Activated naive CD4-positive, alpha-beta T cell (primary cell): ENCODE data around the gene PALD1.

Experiments used
- DNase-seq, 4 experiments: peaks; one replicate each; lab custom pipeline; 2025; lab: John Stamatoyannopoulos, UW

Gene PALD1

DNA sequence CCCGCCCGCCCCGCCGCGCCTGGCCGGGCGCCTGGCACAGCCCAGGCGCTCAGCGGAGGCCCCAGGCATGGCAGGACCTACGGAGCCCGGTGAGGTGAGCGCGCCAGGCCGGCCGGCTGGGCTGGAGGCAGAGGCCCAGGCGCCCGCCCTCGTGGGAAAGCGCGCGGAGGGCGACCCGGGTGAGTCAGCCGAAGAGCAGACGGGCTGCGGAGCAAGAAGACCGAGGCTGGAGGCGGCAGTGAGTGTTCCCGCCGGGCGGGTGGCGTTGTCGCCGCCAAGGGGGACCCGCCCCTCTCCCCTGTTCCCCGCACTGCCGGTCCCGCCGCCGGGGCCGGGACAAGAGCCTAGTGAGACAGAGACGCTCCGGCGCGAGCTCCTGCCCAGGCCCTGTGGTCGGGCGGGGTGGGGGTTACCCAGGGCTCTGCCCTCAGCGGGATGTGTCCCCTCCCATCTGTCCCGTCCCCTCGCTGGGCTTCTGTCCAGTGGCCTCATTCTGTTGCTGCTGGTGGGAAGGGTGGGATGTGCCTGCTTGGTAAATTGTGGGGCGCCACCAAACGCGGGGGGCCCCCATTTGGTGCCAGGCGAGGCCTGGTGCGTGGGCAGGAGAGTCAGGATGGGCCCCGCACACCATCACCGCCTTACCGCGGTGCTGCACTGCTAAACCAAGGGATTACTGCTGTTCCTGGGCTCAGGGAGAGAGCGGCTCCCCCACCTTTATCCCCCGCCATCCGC lies 20.1 kb upstream of the PALD1 start:
- DNase-seq = no peak

DNA sequence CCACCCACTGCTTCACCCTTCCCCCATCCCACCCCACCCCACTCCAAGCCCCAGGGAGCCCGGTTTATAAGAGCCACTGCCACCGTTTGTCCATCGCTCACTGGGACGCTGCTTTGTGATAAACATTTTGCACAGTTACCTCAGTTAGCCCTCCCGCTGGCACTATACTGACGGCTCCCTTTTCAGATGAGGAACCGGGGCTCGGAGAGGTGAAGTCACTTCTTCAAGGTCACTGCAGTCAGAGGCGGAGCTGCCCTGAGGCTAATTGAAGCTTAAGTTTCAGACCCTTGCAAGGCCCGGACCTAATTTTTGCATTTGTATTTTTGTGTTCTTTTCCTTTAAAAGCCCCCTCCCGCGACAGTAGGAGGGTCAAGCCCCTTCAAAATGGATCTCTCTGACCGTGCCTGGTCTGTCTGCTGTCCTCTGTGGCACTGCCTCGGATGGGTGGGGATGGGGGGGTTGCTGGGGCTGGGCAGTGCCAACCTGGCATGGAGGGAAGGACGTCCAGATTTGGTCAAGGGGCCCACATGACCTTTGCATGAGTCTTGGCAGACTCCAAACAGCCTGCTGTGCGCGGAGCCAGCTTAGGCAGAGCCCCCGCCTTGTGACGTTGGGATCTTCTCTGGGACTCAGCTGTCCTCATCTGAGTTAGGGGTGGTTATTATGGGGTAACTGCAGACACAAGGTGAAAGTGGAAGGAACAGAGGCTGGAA lies 19.4 kb upstream of the PALD1 start:
- DNase-seq = no peak

- DNase-seq = no peak
Observed at GRCh38 chr10:70459774-70460490, 18.6 kb upstream of the PALD1 start.

DNA sequence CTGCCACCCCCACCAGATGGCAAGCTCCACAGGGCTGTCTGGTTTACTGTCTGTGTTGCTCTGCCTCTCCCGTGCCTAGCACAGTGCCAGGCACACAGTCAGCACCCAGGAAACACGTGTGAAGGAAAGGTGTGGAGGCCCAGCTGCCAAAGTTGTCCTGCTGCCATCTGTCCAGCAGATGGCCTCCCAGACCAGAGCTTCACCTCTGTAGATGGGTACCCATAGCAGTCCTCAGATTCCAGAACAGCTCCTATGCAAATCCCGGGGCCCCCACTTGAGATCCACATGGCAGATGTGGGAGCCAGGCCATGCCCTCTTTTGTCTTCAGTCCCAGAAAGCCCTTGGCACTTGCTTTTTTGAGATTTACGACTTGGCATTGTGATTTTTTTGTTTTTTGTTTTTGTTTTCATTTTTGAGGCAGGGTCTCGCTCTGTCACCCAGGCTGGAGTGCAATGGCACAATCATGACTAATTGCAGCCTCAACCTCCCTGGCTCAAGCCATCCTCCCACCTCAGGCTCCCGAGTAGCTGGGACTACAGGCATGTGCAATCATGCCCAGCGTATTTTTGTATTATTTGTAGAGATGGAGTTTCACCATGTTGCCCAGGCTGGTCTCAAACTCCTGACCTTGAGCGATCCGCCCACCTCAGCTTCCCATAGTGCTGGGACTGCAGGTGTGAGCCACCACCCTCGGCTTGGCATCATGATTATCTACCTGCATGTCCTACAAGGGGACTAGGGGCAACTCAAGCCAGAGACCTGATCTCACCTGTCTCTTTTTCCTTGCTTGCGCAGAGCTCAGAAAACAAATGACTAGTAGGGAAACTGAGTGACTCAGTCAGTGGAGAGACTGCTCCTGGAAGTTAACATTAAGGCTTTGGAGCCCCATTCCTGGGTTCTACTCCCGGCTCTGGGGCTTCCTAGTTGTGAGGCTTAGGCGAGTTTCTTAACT lies 16.9 kb upstream of the PALD1 start:
- DNase-seq = peak in 2 of 4 experiments; percentile 16 to 38

GRCh38 chr10:70462349-70462984 lies 16.1 kb upstream of the PALD1 start:
- no peak for DNase-seq

GRCh38 chr10:70465278-70465677 lies 13.3 kb upstream of the PALD1 start:
- DNase-seq = no peak

GRCh38 chr10:70465832-70466231 lies 12.7 kb upstream of the PALD1 start:
- no peak for DNase-seq

DNA sequence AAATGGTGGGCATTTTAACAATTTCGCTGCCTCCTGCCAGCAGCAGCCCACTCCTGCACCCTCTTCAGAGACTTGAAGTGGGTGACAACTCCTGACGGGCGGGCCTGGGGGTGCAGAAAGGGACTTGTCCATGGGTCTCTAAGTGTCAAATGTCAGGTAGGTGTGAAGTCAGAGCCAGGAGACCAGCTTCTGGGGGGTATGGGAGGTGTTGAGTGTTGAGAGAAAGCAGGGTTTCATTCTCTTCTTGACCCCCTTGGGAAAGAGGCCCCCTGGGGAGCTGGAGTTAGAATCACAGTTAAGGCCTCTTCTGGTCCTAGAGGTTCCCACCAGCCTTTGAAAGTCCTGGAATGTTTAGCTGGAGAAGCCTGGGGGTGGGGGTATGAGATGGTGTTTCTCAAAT lies 11.6 kb upstream of the PALD1 start:
- DNase-seq = no peak

DNA sequence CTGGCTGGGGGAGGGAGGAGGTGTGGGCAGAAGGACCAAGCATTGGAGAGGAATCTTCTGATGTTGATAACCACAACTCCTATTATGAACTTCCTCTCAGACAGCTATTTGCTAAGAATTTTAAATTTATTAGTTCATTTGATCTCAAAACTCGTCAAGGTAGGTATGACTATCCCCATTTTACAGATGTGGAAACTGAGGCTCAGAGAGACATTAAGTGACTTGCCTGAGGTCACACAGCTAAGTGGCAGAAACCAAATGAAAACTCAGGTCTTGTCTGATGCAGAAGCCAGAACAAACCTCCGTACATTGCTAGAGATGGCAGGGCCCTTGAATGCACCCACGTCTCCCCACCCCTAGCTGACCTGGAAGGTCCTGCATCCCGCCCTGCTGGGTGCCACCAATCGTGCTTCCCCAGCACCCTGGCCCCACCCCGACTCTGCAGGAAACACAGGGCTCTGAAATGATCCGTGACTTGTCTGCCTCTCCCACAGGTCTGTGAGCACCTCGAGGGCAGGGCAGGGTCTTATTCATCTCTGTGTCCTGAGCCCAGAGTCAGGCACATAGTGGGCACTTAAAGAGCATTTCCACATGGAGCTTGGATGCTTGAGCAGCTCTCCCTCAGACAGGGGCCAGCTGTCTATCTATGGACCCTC lies 5.6 kb upstream of the PALD1 start:
- no peak for DNase-seq

DNA sequence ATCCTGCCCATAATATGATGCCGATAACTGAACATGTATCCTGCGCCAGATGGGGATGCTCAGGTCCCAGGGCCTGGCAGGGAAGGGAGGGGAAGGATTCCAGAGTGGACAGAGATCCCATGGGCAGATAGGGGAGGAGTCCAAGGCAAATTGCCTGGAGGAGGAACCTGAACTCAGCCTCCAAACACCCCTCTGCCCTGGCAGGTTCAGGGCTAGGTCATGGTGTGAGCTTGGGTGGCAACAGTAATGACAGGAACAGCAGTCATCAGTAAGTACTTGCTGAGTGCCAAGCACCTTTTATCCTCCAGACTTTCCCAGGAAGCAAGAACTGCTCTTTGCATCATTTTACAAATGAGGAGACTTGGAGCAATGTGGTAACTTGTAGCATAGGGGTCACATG lies 3.8 kb upstream of the PALD1 start:
- no peak for DNase-seq

GRCh38 chr10:70475661-70476060 lies 2.9 kb upstream of the PALD1 start:
- DNase-seq = no peak

DNA sequence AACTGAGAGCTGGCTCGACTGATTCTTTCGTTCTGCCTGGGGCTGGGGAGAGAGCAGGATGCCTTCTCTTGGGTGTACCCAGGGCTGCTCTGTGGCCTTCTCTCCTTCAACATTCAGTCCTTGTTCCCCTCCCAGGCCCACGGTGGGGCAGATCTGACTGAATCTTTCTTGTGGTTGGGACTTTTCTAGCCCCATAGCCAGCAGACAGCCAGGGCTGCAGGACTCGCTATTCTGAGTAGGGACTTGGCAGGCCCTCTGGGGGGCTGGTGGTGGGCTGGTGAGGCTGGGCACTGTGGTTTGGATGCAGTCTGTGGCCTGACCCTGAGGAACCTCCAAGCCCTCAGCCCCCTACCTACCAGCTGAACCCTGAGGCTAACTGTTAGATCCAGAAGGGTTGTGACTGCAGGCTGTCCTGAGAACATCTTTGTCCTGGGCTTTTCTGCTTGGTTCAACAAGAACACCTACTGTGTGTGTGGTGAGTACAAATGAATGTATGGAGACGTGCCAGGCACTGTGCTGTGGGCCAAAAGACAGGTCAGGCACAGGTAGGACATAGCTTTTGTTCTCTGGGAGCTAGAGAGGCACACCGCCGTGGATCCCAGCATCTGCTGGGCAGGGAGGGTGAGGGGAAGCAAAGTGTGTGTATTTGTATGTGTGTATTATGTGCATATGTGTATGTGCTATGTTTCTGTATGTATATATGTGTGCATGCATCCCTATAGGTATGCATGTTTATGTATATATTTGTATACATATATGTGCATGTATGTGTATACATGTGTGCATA lies 2.1 kb upstream of the PALD1 start:
- DNase-seq = no peak

- peak in 3 of 4 experiments; percentile 39 to 66 (median 45) for DNase-seq
Observed at GRCh38 chr10:70477661-70478162, 855 bp upstream of the PALD1 start.

DNA sequence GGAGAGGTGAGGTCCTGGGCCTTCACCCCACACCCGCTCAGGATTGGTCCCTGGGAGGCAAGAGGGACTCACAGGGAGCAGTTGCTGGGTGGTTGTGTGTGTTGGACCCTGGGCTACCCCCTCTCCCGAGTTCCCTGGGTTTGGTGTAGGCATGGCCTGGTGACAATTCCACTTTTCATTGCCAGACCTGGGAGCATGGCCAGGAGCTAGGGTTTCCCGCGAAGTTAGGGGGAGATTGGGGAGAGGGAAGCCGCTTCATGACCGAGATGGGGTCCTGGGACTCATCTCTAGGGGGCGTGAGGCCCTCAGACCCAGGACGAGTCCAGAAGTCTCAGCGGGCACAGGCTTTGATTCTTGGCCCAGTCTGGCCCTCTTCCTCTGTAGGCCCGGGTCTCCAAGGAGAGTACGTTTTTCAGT lies 606 bp downstream of the PALD1 start:
- DNase-seq = no peak

GRCh38 chr10:70479626-70480238 lies 1.2 kb downstream of the PALD1 start:
- DNase-seq = no peak

- peak in 2 of 4 experiments; percentile 10 to 20 for DNase-seq
Observed at GRCh38 chr10:70480239-70480861, 1.8 kb downstream of the PALD1 start.

- DNase-seq = no peak
Observed at GRCh38 chr10:70481105-70481504, 2.5 kb downstream of the PALD1 start.

DNA sequence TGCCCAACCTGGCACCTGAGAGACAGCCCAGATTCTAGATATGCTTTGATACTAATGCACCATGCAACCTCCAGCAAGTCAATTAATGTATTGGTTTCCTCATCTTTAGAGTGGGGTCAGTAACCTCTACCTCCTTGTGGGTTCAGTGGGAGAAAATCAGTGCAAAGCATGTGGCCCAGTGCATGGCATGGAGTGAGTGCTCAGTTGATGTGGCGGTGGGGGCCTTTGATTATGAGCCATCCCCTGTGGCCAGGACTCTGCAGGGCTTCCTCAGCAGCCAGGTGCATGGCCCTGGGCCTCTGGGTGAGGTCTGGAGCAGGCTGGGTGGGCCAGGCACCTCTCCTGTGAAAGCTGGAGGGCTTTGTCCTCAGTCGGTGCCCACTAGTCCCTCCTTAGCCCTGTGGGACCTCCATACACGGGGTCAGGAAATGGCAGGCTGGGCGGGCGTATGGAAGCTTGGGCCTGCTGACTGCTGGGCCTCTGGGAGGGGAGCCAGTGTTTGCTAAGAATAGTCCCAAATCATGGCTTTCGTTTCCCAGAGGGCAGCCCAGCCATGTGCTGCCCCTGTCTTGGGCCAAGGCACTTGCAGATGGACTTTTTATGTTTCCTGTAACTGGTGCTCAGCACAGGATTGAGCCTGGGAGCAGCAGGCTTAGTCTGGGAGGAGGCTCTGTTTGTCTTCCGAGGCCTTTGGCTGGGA lies 3.4 kb downstream of the PALD1 start:
- DNase-seq = no peak
